GM19468 (cell line): ENCODE measurements around the gene SELENON.
A peak's percentile ranks its signal among the peaks of the same experiment; 100 is the strongest.

ENCODE experiments used
- ATAC-seq: cut with Tn5 transposase; IDR thresholded peaks from one replicate; pipeline ENCODE4 v1.9.1; 2021; ENCODE audit warnings: mild to moderate bottlenecking, moderate library complexity, moderate number of reproducible peaks; ENCODE audit not compliant: unreplicated experiment; ENCODE audit errors: extremely low read depth

Gene SELENON

DNA sequence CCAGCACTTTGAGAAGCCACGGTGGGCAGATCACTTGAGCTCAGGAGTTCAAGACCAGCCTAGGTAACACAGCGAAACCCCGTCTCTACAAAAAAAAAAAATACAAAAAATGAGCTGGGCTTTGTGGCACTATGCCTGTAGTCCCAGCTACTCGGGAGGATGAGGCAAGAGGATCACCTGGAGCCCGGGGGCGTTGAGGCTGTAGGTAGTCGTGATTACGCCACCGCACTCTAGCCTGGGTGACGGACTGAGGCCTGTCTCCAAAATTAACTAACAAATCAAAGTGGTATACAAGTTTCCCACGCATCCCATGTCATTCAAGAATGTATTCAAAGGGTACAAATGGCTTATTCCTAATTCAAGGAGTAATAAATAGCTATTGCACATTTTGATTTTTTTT is 56.9 kb downstream of the SELENON start:
- ATAC-seq = no peak

DNA sequence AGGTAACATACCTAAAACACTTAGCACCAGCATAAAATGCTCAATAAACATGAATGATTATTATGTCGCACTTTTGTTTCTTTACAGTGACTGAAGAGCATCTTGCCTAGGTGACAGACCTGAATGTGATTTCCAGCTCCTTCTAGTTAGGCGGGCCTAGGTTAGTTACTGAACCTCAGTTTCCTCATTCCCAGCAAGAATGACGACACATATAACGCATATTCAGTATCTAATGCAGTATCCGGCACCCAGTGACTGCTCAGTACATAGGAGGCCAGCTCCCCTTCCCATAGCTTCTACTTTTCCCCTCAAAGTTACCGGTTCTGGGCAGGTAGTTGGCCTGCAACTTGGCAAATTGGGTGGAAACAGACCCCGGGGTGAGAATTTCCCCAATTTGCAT is 58.5 kb downstream of the SELENON start:
- no peak for ATAC-seq

DNA sequence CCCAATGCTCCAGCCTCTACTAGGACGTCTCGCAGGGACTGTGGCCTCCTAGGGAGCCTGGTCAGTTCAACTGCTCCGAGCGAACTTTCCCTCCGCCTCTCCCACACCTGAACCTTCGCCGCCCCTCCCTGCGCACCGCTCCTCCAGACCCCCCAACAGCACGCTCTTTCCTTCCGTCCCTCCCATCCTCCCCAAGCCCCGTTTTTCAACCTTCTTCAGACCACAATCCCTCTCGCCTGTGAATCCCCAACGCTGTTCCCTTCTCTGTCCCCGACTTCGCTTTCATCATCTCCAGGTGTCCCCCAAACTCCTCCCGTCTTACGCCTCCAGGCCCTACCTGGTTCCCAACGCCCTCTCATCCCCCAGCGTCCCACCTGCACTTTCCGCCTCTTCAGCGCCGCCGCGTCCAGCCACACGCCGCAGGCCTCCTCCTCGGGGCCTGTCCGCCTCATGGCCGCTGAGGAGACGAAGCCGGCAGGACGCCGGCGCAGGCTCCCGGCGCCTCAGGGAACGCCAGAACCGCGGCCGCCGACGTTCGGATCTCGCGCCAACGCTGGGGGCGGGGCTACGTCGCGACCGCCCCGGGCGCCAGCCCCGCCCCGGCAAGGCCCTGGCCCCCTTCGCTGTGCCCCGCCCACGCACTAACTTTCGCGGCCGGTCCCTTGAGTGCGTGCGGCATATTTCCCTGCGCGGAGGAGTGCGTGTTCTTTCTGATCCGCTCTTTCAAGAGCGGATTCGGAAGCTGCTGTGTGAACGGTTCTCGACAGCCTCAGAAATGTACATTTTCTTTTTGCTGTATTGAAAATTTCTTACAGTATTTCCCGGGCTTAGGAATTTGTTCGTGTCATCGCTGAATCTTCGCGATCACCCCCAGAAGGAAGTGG is 59.2 kb downstream of the SELENON start, which contains the start of gene AUNIP:
Gene AUNIP (minus strand): TSS at position 552 of the 884 bp plus-strand sequence. CDS start 100 bp downstream, at position 452.
- ATAC-seq = peak; percentile 40

DNA sequence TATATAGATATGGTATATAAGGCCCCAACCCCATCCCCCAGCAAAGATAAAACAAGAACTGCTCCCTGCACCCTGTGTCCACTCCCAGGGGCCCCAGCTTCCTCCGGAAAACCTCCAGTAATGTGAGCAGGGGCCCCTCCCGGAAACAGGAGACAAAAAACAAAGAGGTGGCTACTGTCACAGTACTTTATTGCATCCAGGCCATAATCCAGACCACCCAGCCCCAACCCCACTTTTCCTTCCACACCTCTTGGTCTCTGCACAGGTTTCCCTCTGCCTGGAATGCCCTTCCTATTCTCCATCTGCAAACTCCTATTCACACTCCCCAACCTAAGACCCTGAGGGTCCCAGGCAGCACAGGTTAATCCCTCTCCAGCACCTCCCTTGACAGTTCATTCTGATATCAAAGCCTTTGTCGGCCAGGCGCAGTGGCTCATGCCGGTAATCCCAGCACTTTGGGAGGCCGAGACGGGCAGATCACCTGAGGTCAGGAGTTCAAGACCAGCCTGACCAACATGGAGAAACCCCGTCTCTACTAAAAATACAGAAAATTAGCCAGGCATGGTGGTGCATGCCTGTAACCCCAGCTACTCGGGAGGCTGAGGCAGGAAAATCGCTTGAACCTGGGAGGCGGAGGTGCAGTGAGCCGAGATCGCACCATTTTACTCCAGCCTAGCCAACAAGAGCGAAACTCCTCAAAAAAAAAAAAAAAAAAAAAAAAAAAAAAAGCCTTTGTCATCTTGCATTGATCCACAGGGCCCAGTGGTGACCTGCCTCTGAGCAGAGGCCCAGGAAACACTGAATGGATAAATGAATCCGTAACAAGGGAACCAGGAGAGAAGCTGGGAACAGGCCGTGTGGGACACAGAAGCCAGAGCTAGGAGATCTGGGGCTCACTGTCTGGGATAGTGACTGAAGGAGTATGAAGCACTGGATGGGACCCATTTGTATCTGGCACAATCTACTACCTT is 61.6 kb downstream of the SELENON start:
- no peak for ATAC-seq

DNA sequence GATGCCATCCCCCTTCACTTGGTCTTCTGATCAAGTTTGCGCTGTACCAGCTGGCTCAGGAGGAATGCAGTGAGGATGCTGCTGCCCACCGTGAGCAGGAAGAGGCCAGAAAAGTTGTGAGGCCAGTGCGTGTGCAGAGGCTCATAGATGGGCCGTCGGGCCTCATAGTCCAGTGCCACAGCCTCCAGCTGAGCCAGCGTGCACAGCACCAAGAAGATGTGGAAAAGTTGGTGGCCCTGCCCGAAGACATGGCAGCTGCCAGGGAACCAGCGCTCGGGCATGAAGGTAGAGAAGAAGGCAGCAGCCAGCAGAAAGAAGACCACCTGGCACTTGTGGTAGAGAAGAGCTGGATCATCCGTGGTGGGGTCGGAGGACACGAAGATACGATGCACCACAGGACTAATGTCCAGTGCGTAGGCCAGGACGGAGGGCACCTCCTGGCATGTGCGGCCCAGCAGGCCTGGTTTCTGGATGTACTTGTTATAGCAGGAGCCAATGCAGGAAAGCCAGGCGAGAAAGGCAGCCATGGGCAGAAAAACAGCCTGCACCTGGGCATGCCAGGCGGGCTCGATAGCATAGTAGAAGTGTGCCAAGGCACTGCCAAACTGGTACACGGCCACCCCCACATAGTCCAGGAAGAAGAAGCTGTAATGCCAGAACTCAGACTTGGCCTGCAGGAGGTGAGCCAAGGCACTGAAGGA is 62.9 kb downstream of the SELENON start:
- no peak for ATAC-seq

DNA sequence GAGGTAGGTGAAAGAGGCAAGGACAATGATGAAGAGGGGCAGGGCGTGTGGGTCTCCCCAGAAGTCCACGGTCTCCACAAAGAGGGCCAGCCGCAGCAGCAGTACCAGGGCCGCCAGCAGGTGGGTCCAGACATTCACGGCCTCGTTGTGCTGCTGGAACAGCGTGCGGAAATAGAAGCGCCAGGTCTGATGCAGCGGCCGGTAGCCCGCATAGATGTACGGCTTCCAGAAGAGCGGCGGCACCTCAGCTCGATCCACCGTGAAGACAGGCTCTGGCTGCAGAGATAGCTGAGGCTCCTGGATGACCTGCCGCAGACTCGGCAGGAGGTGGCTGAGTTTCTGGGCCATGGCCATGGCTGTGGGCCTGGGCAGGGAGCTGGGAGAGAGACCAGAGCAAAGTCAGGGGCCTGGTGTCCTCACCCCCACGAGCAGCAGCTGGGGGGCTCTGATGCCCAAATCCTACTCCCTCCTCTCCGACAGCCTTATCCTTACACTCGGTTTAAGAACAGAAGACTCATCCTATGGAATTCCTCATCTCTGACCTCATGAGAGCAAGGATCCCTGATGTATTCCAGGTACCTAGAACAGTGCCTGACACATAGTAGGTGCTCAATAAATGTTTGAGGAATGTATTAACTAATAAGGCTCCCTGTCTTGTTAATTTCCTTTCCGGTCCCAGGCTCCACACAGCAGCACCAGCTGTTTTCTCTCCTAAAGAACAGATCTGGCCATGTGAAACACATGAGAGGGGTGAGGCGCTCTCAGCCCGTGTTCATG is 63.7 kb downstream of the SELENON start:
- ATAC-seq = no peak

DNA sequence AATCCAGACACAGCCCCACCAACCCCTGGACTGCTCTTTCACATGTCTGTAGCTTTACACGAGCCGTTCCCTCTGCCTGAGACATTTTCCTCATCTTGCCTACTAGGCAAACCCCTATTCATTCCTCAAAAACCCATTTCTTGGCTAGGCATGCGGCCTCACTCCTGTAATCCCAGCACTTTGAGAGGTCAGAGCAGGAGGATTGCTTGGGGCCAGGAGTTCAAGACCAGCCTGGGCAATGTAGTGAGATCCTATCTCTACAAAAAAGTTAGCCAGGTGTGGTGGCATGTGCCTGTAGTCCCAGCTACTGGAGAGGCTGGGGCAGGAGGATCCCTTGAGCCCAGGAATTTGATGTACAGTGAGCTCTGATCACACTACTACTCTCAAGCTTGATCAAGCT is 64.4 kb downstream of the SELENON start:
- no peak for ATAC-seq

DNA sequence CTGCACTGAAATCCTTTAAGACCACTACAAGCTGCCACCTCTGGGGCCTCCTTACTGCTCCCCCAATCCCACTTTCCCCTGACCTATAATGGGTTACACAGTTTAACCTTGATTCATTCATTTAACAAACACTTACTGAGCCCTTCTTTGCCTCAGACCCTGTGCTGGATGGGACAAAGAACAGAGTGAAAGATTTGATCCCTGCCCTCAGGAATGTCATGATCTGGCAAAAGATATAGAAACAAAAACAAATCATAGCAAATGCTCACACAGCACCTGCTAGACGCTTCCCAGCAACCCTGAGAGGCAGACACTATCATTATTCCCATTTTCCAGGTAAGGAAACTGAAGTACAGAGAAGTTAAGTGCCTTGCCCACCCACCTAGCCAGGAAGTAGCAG is 66.3 kb downstream of the SELENON start:
- ATAC-seq = no peak

DNA sequence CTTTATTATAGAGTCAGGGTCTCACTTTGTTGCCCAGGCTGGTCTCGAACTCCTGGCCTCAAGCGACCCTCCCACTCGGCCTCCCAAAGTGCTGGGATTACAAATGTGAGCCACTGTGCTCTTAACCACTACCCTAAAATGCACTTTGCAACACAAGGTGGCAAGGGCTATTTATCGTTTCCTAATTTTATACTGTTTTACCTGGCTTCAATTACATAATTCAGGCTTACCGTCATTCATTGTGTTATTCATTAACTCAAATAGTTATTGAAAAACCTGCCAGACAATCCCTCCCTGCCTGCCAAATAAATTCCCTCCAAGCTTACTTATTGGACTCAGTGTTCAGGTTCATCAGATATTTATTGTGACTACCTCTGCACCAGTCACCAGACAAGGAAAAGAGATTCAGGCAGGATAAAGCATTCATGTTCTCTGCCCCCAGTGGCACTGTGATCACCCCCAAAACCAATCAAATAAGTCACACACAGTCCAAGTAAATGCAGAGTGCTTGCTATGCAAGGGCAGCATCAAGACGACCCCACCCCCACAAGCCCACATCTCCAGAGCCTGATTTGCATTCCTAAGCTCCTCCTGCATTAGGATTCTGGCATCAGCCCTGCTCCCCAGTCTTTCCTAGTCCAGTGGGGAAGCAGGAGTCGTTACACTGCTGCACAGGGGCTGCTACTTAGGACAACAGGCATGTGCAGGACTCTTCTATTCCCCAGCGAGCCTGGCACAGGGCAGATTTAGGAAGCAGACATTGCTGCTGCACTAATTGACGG is 67.4 kb downstream of the SELENON start:
- no peak for ATAC-seq
